ENCODE measurements around the gene EPSTI1. TPM values are rescaled to one million over a fixed set of nuclear protein-coding genes. Genes with fewer than 3 reads are reported as not detected.
A peak's percentile ranks its signal among the peaks of the same experiment; 100 is the strongest.
"Not testable (repeated sequence)": the region's sequence is repeated elsewhere in the genome, so short reads cannot be mapped to it uniquely, and the experiment has no call there.

EPSTI1 gene
- total RNA-seq, 1 experiment from 2014 or later: 8.4 TPM

DNA sequence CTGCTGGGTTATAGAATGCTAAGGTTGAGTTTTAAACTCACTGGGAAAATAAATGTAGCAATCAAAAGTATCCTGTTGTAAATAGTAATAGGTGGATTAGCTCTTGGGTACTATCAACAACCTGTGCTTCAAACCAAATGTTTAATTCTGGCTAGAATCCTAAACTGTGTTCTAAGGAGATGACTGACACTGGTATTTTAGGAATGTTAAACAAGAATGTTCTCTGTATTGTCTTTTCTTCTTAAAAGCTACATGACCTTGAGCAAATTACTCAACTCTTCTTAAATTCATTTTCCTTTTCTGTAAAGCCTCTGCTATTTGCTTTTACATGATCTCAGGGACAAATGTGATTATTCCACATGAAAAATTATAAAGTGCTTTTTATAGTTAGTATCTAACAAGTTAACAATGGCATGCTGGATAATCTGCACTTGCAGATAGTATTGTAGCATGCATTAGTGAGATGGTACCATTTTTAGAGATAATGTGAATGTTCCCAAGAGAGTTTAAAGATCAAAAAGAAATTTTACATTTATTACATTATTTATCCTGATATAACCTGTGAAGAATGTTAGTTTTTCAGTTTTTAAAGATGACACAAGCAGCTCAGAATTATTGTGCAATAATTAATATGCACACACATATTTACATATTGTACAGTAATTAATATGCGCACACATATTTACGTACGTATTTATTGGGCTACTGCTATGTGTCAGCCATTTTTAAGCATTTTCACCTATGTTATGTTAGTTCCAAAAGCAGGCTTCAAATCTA lies 13.6 kb upstream of the EPSTI1 start:
- DNase-seq (ENCODE audit: low read depth): peak; percentile 29

DNA sequence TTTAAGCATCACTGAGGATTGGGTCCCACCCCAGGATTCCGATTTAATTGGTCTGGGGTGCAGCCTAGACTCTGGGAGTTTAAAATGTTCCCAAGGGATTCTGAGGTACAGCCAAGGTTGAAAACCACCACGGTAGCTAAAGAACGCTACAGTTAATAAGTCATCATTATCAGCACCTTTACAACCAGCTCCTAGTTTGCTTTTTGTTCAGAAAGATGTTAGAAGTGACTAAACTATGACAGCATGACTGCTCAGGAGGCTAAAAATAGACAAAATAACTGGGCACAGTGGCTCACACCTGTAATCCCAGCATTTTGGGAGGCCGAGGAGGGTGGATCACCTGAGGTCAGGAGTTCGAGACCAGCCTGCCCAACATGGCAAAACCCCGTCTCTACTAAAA lies 11.7 kb upstream of the EPSTI1 start:
- no peak for DNase-seq (ENCODE audit: low read depth)

- no peak for DNase-seq (ENCODE audit: low read depth)
These were observed 11.0 kb upstream of the EPSTI1 start for GRCh38 chr13:43003010-43003409.

DNA sequence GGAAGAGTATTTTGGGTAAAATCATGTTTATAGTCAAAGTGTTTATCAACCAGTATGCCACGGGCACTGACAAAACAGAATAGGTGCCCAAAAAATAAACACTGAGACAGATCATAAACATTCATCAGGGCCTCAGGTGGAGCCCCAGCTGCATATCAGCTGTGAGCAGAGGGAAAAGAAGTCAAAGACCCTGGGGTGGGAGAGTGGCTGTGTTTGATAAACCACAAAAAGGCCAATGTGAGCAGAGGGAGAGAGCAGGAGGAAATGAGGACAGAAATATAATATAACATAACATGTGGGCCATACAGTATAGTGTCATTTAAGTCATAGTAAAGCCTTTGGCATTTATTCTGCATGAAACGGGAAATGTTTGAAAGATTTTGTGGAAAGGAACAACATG lies 10.0 kb upstream of the EPSTI1 start:
- no peak for DNase-seq (ENCODE audit: low read depth)

- DNase-seq (ENCODE audit: low read depth): no peak
These were observed 8.6 kb upstream of the EPSTI1 start for GRCh38 chr13:43000676-43001075.

DNA sequence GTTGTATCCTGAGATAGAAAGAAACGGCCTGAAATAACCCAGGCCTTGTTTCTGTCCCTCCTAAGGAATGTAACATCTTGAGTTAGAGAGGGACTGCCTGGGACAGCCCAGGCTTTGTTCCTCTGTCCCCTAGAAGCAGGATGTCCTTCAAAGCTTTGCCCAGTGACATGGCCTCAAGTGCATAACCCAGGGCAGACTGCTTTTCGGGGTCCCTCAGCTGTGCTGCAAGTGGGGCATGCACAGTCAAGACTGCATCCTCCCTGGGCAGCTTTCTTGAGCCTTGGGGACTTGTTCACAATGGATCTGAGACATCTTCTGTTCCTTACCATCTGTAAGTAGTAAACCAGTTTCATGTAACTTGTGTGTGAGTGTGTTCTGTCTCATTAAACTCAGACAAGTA lies 7.5 kb upstream of the EPSTI1 start:
- DNase-seq (ENCODE audit: low read depth): no peak

GRCh38 chr13:42997381-42997780 lies 5.3 kb upstream of the EPSTI1 start:
- peak; percentile 22 for DNase-seq (ENCODE audit: low read depth)

DNA sequence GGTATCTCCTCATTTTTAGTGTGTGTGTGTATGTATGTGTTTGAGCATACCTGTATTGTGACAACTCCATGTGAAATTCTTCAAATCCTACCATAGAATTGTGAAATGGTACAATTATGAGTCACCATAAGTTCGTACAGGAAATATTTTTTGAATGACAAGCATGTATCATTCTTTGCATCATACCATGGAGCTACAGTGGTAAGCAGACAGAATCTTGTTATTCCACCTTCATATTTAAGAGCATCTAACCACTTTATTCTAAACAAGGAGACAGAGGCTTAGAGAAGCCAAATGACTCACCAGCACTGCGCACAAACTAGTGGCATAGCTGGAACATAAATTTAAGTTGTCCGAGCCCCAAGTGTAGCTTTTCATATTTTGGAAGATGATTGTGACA lies 4.5 kb upstream of the EPSTI1 start:
- peak; percentile 67 for DNase-seq (ENCODE audit: low read depth)

- DNase-seq (ENCODE audit: low read depth): no peak
These were observed 2.8 kb upstream of the EPSTI1 start for GRCh38 chr13:42994878-42995277.

GRCh38 chr13:42992764-42993122 lies 702 bp upstream of the EPSTI1 start:
- DNase-seq (ENCODE audit: low read depth): no peak

GRCh38 chr13:42991233-42991897 lies 676 bp downstream of the EPSTI1 start:
- not testable (repeated sequence) for DNase-seq (ENCODE audit: low read depth)

DNA sequence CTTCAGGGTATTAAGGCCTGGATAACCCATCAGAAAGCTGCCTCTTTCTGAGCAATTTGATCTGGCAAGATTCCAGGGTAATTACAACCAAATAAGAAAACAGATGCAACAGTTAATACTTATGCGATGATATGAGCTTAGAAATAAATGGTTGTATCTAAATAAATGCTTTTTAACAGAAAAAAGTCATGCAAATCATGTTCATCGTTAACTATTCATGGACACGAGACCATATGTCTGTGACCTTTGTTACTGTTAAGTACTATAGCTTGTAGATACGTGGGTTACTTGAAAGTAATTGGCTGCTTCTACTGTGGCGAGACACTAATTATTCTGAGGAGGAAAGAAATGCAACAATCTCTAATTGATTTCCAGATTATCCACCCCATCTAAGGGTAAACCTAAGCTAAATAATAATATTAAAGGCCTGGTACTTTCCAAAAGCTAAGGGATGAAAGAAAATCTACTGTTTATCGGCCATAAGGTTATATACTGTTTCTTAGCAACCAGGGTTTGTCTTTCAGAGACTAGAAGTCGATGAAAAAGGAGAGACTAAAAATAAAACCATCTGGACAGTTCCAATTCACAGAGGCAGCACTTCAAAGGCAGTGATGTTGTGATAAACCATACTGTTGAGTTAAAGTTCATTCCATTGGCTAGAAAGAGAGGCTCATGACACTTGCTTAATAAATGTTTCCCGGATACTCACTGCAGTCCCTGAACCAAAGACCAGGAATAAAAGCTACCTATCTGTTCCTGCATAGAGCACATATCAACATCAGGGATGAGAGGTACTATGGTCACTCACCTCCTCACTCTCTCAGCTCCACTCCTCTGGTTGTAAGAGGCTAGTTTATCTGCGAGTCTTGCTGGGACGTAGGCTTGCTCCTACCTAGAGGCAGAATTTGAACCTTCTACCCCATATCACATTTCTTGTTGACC lies 1.5 kb downstream of the EPSTI1 start:
- DNase-seq (ENCODE audit: low read depth): peak; percentile 65

DNA sequence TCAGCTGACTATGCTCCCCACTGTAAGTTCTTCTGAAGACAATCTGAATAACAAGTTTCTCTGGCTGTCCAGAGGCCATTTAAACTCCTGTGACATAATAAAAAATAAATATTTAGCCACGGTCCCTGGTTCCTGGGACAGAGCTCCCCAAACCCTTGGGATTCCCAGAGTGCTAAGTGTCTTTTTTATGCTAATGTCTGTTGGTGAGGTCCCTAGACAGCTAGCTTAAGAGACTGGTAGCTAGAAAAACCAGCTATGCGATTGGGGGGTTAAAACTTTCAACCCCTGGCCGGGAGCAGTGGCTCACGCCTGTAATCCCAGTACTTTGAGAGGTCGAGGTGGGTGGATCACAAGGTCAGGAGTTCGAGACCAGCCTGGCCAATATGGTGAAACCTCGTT lies 5.9 kb downstream of the EPSTI1 start:
- DNase-seq (ENCODE audit: low read depth): no peak

- peak; percentile 38 for DNase-seq (ENCODE audit: low read depth)
These were observed 6.5 kb downstream of the EPSTI1 start for GRCh38 chr13:42985312-42986175.

DNA sequence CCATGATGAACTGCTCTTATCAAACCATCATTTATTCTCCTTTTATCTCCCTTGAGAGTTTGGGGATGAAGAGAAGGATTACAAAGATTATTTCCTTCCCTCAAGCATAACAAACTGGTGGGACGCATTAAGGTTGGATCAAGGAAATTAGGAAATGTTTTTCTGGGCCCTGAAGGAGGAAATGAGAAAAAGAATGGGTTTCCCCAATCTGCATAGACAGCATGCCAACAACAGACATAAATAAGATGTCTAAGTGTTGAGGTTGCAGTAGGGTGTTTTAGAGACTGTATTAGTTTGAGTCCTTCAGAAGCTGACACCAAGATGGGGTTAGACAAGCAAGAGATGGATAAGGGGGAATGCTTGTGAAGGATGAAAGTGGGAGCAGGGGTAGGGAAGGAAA lies 7.3 kb downstream of the EPSTI1 start:
- DNase-seq (ENCODE audit: low read depth): no peak

- no peak for DNase-seq (ENCODE audit: low read depth)
These were observed 8.0 kb downstream of the EPSTI1 start for GRCh38 chr13:42984026-42984425.

DNA sequence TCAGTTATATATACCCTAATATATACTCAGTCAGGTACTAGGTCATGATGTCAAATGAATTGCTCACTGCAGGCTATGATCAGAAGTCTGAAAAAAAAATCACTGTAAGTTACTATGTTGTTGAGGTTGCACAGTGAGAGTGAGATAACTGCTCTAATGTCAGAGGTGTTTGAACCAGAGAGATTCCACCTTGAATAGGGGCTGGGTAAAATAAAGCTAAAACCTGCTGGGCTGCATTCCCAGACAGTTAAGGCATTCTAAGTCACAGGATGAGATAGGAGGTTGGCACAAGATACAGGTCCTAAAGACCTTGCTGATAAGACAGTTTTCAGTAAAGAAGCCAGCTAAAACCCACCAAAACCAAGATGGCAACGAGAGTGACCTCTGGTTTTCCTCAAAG lies 10.2 kb downstream of the EPSTI1 start:
- no peak for DNase-seq (ENCODE audit: low read depth)

DNA sequence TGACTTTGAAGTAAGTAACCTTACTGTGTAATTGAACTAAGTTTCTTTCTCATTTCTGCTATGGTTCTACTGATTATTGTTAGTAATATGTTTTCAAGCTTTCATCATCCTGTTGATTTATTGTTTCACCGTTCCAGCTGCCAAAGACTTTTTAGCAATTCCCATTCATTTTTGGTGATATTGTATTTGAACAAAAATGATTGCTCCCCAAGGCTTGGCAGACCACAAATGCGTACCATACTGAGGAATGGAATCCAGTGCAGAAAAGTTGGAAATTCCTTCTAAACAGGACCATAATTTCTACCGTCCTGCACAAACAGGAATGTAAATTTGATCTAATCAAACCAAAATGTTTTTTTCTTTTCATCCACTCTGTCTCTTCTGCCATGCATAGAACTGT lies 10.7 kb downstream of the EPSTI1 start:
- no peak for DNase-seq (ENCODE audit: low read depth)

DNA sequence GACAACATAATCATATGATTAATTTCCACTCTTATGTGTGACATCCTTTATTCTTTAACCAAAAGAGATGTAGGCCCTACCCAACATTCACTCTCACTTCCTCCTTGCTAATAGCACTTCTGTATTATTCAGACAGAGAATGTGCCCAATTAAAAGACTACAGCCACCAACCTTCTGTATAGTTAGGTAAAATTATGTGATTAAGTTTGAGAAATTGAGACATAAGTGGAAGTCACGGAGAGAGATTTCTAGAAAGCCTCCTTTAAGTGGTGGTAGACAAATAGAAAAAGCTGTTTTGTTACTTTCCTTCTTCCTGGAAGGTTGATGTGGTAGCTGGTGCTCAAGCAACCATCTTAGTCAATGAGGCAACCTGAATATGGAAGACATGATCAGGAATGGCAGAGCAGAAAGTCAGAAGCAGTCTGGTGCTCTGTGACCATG lies 14.8 kb downstream of the EPSTI1 start:
- no peak for DNase-seq (ENCODE audit: low read depth)

DNA sequence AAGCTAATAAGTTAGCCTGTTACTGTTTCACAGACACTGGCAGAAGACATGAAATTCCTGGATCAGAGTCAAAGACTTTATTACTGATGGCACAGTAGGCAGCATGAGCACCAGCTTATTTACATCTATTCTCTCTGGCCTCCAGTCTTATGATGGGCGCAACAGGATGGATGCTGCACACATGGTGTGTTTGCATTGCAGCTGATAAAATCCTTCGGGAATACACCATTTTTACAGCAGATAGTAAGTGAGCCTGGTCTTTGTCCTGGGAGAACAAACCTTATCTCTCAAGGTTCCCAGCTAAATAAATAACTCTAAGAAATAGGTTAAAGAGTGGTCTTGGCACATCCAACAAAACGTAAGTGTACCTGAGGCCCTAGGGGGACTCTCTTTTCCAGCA lies 16.0 kb downstream of the EPSTI1 start:
- no peak for DNase-seq (ENCODE audit: low read depth)

GRCh38 chr13:42973581-42973980 lies 18.5 kb downstream of the EPSTI1 start:
- DNase-seq (ENCODE audit: low read depth): no peak
